ENCODE results near the gene CDC45.
"Not testable (repeated sequence)": the region's sequence is repeated elsewhere in the genome, so short reads cannot be mapped to it uniquely, and the experiment has no call there.

The CDC45 gene

GRCh38 chr22:19442166-19442565 is 37.6 kb upstream of the CDC45 start:
- no peak overlapping the region for H3K27ac ChIP-seq (ENCODE audit: low read depth, low read length)
- H3K4me1 ChIP-seq (ENCODE audit: control insufficient read depth, insufficient read depth, low read length): peaks cover 5% of the 10 kb centered on the region
- peaks cover 8% of the 10 kb centered on the region for H3K36me3 ChIP-seq (ENCODE audit: control insufficient read depth, insufficient read depth, low read length)
- H3K27me3 ChIP-seq (ENCODE audit: control insufficient read depth, insufficient read depth, low read length): no peaks in the 10 kb centered on the region
- no peak overlapping the region for H3K9ac ChIP-seq (ENCODE audit: low read length)
- H3K4me3 ChIP-seq (ENCODE audit: low read length): no peak overlapping the region

- Histone ChIP-seq H3K4me1 (ENCODE audit: control insufficient read depth, insufficient read depth, low read length) (peaks cover 5% of the 10 kb centered on the region), H3K9ac (ENCODE audit: low read length) (no peak overlapping the region), H3K36me3 (ENCODE audit: control insufficient read depth, insufficient read depth, low read length) (peaks cover 8% of the 10 kb centered on the region), H3K27ac (ENCODE audit: low read depth, low read length) (no peak overlapping the region), H3K4me3 (ENCODE audit: low read length) (no peak overlapping the region), H3K27me3 (ENCODE audit: control insufficient read depth, insufficient read depth, low read length) (no peaks in the 10 kb centered on the region)
These were observed 36.0 kb upstream of the CDC45 start for GRCh38 chr22:19443544-19444211.

- H3K9ac ChIP-seq (ENCODE audit: low read length); H3K27ac ChIP-seq (ENCODE audit: low read depth, low read length); H3K4me1 ChIP-seq (ENCODE audit: control insufficient read depth, insufficient read depth, low read length); H3K27me3 ChIP-seq (ENCODE audit: control insufficient read depth, insufficient read depth, low read length); H3K36me3 ChIP-seq (ENCODE audit: control insufficient read depth, insufficient read depth, low read length); H3K4me3 ChIP-seq (ENCODE audit: low read length): not testable (repeated sequence)
These were observed 34.3 kb upstream of the CDC45 start for GRCh38 chr22:19445279-19445982.

GRCh38 chr22:19446603-19447329 is 33.0 kb upstream of the CDC45 start:
- peaks cover 5% of the 10 kb centered on the region for H3K4me1 ChIP-seq (ENCODE audit: control insufficient read depth, insufficient read depth, low read length)
- H3K27ac ChIP-seq (ENCODE audit: low read depth, low read length): peak overlapping the region; percentile 83
- H3K9ac ChIP-seq (ENCODE audit: low read length): peak overlapping the region; percentile 39
- H3K4me3 ChIP-seq (ENCODE audit: low read length): peak overlapping the region; percentile 73
- H3K36me3 ChIP-seq (ENCODE audit: control insufficient read depth, insufficient read depth, low read length): peaks cover 6% of the 10 kb centered on the region
- no peaks in the 10 kb centered on the region for H3K27me3 ChIP-seq (ENCODE audit: control insufficient read depth, insufficient read depth, low read length)

GRCh38 chr22:19447330-19448075 is 32.2 kb upstream of the CDC45 start, which contains the start of gene C22orf39:
TSS of gene C22orf39 (minus strand) at chr22:19447711. CDS start at chr22:19447688, 23 bp downstream.
- H3K27me3 ChIP-seq (ENCODE audit: control insufficient read depth, insufficient read depth, low read length): no peaks in the 10 kb centered on the region
- peak within 1 kb of the TSS; percentile 83 for H3K27ac ChIP-seq (ENCODE audit: low read depth, low read length)
- peaks cover 8% of the 10 kb centered on the region for H3K36me3 ChIP-seq (ENCODE audit: control insufficient read depth, insufficient read depth, low read length)
- H3K4me3 ChIP-seq (ENCODE audit: low read length): peak within 1 kb of the TSS; percentile 73
- peak within 1 kb of the TSS; percentile 39 for H3K9ac ChIP-seq (ENCODE audit: low read length)
- peaks cover 5% of the 10 kb centered on the region for H3K4me1 ChIP-seq (ENCODE audit: control insufficient read depth, insufficient read depth, low read length)

- Histone ChIP-seq H3K4me1 (ENCODE audit: control insufficient read depth, insufficient read depth, low read length) (peaks cover 5% of the 10 kb centered on the region), H3K9ac (ENCODE audit: low read length) (peak overlapping the region; percentile 14), H3K27ac (ENCODE audit: low read depth, low read length) (peak overlapping the region; percentile 83), H3K27me3 (ENCODE audit: control insufficient read depth, insufficient read depth, low read length) (no peaks in the 10 kb centered on the region), H3K36me3 (ENCODE audit: control insufficient read depth, insufficient read depth, low read length) (peaks cover 10% of the 10 kb centered on the region), H3K4me3 (ENCODE audit: low read length) (peak overlapping the region; percentile 73)
These were observed 31.6 kb upstream of the CDC45 start for GRCh38 chr22:19448076-19448607.

GRCh38 chr22:19448739-19449421 is 30.8 kb upstream of the CDC45 start:
- Histone ChIP-seq H3K36me3 (ENCODE audit: control insufficient read depth, insufficient read depth, low read length) (peaks cover 7% of the 10 kb centered on the region), H3K4me1 (ENCODE audit: control insufficient read depth, insufficient read depth, low read length) (peaks cover 5% of the 10 kb centered on the region), H3K4me3 (ENCODE audit: low read length) (no peak overlapping the region), H3K9ac (ENCODE audit: low read length) (no peak overlapping the region), H3K27ac (ENCODE audit: low read depth, low read length) (no peak overlapping the region), H3K27me3 (ENCODE audit: control insufficient read depth, insufficient read depth, low read length) (no peaks in the 10 kb centered on the region)

GRCh38 chr22:19449422-19449767 is 30.3 kb upstream of the CDC45 start:
- no peaks in the 10 kb centered on the region for H3K27me3 ChIP-seq (ENCODE audit: control insufficient read depth, insufficient read depth, low read length)
- no peak overlapping the region for H3K9ac ChIP-seq (ENCODE audit: low read length)
- no peak overlapping the region for H3K4me3 ChIP-seq (ENCODE audit: low read length)
- H3K36me3 ChIP-seq (ENCODE audit: control insufficient read depth, insufficient read depth, low read length): peaks cover 4% of the 10 kb centered on the region
- H3K4me1 ChIP-seq (ENCODE audit: control insufficient read depth, insufficient read depth, low read length): peaks cover 5% of the 10 kb centered on the region
- H3K27ac ChIP-seq (ENCODE audit: low read depth, low read length): no peak overlapping the region

- Histone ChIP-seq H3K27ac (ENCODE audit: low read depth, low read length) (no peak overlapping the region), H3K36me3 (ENCODE audit: control insufficient read depth, insufficient read depth, low read length) (peaks cover 4% of the 10 kb centered on the region), H3K4me3 (ENCODE audit: low read length) (no peak overlapping the region), H3K4me1 (ENCODE audit: control insufficient read depth, insufficient read depth, low read length) (peaks cover 5% of the 10 kb centered on the region), H3K27me3 (ENCODE audit: control insufficient read depth, insufficient read depth, low read length) (no peaks in the 10 kb centered on the region), H3K9ac (ENCODE audit: low read length) (no peak overlapping the region)
These were observed 29.2 kb upstream of the CDC45 start for GRCh38 chr22:19450363-19451175.

GRCh38 chr22:19451570-19451969 is 28.1 kb upstream of the CDC45 start:
- Histone ChIP-seq H3K4me3 (ENCODE audit: low read length) (no peak overlapping the region), H3K27me3 (ENCODE audit: control insufficient read depth, insufficient read depth, low read length) (no peaks in the 10 kb centered on the region), H3K36me3 (ENCODE audit: control insufficient read depth, insufficient read depth, low read length) (peaks cover 12% of the 10 kb centered on the region), H3K9ac (ENCODE audit: low read length) (no peak overlapping the region), H3K27ac (ENCODE audit: low read depth, low read length) (no peak overlapping the region), H3K4me1 (ENCODE audit: control insufficient read depth, insufficient read depth, low read length) (peaks cover 1% of the 10 kb centered on the region)

- H3K27ac ChIP-seq (ENCODE audit: low read depth, low read length): no peak overlapping the region
- H3K4me1 ChIP-seq (ENCODE audit: control insufficient read depth, insufficient read depth, low read length): no peaks in the 10 kb centered on the region
- H3K27me3 ChIP-seq (ENCODE audit: control insufficient read depth, insufficient read depth, low read length): no peaks in the 10 kb centered on the region
- H3K4me3 ChIP-seq (ENCODE audit: low read length): no peak overlapping the region
- H3K9ac ChIP-seq (ENCODE audit: low read length): no peak overlapping the region
- H3K36me3 ChIP-seq (ENCODE audit: control insufficient read depth, insufficient read depth, low read length): peaks cover 17% of the 10 kb centered on the region
These were observed 26.0 kb upstream of the CDC45 start for GRCh38 chr22:19453718-19454117.

Data from rectal smooth muscle tissue (tissue), 1 donor.